Measurements from ENCODE around the gene NFIC.
"Not testable (repeated sequence)": the region's sequence is repeated elsewhere in the genome, so short reads cannot be mapped to it uniquely, and the experiment has no call there.

The NFIC gene

GRCh38 chr19:3401004-3401768, 34.8 kb downstream of the NFIC start:
- no peak for DNase-seq

DNA sequence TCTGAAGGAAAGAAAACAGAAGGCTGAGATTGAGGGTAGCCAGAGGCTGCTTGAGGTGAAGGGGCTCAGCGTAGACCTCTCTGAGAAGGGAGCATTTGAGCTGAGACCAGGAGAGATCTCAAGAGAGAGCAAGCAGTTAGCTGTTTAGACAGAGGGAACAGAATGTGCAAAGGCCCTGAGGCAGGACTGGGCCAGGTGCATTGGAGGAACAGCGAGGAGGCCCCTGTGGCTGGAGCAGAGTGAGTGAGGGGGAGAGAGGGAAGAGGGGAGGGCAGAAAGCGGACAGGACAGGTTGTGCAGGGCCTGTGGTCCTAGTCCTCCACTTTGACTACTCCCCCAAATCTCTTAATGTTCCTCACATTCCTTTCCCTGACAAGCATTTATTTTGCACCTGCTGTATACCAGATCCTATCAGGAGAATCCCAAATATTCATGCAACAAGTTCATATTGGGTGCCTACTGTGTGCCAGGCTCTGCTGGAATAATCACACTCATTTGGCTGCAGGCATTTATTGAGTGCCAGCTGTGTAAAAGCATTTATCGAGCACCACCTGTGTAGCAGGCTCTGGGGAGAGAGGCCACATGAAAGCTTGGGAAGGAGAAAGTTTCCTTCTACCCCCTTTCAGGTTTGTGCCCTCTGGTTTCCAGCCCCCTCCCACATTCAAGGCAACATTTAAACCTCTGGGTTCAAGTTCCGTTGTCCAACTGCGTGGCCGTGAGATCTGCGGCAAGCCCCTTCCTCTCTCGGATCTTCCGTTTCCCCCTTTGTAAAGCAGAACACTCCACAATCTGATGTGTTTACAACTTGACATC, 36.5 kb downstream of the NFIC start:
- no peak for DNase-seq

- DNase-seq = no peak
Observed at GRCh38 chr19:3403489-3404323, 37.3 kb downstream of the NFIC start.

DNA sequence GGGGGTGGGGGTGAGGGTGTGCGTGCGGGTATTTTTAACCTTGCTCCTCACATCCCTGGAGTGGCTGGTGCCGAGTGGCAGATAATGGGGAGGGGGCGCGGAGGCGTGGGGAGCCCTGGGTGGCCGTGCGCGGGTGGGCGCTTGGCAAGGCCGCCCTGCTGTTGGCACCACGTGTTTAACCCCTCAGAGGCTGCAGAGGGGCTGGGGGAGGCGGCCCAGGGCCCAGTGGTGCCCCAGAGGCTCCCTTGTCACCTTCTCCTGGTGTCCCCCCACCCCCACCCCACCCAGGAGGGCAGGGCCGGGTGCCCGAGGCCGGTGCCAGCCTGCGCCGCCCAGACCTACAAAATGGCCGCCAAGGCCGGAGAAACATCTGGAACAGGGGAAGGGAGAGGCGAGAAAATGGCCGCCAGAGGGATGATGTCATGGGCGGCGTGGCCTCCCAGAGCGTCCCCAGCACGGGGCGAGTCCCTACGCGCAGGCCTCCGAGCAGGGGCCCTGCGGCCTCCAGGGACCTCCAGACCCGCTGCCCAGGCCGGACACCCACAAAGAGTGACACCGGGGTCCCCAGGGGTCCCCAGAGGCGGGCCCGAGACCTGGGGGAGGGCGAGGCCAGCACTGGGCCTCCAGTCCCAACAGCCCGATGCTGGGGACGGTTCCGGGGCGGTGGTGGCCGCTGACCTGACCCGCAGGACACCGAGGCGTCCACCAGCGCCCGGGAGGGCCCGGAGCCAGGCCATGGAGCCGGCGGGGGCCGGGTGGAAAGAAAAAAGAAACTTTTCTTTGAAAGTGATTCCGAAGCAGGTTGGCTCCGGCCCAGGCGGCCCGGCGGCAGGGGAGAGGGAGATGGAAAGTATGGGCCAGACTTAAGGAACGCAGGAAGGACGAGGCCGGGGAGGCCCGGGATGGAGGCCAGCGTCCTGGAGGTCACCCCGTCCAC, 38.2 kb downstream of the NFIC start:
- no peak for DNase-seq

DNA sequence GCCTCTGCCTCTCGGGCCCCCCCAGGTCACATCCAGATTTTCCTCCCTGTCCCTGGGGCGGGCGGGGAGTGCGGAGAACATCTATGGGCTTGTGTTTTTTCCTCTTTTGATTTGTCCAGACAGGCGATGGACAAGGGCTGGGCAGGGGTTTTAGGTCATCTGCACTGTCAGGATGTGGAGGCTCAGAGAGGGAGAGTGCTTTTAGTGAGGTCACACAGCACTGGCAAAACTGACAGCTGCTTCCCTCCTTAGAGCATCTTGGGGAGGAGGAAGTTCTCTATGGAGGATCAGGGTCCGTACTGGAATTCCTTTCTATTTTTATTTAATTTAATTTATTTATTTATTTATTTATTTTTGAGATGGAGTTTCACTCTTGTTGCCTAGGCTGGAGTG, 38.9 kb downstream of the NFIC start:
- no peak for DNase-seq

- DNase-seq = no peak
Observed at GRCh38 chr19:3406571-3407111, 40.3 kb downstream of the NFIC start.

DNA sequence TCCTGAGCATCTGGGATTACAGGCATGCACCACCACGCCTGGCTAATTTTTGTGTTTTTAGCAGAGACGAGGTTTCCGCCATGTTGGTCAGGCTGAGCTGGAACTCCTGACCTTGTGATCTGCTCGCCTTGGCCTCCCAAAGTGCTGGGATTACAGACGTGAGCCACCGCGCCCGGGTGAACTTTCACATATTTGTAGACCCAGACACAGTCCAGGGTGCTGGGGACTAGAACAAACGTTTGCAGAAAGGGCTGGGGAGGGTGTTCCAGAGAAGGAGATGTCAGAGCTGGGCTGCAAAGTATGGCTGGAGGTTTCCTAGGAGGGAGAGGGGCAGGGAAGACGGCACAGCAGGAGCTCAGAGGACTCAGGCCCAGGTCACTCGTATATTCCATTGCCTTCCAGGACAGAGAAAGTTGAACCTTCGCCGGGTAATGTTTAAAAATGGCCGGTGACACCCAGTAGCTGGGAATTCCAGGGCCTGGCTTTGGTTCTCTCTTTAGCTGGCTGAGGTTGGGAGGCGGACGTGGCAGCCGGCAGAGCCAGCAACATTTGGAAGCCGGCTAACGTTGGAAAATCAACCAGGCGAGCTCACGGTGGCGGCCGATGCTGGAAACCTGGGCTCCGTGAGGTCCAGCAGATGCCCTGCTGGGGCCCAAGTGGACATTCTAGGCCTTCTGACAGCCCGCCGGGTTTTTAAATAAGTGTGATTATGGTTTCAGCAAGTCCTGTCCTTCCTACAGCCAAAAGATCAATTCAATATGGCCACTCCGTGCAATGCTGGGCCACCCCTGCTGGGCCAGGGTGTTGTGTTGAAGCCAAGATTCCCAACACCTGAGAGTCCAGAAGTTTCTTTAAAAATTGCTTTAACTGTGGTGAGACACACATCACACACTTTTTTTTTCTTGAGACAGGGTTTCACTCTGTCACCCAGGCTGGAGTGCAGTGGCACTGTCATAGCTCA, 41.5 kb downstream of the NFIC start:
- no peak for DNase-seq

GRCh38 chr19:3408996-3409345, 42.6 kb downstream of the NFIC start:
- no peak for DNase-seq

- DNase-seq = no peak
Observed at GRCh38 chr19:3409346-3410064, 43.1 kb downstream of the NFIC start.

- no peak for DNase-seq
Observed at GRCh38 chr19:3411636-3412035, 45.3 kb downstream of the NFIC start.

DNA sequence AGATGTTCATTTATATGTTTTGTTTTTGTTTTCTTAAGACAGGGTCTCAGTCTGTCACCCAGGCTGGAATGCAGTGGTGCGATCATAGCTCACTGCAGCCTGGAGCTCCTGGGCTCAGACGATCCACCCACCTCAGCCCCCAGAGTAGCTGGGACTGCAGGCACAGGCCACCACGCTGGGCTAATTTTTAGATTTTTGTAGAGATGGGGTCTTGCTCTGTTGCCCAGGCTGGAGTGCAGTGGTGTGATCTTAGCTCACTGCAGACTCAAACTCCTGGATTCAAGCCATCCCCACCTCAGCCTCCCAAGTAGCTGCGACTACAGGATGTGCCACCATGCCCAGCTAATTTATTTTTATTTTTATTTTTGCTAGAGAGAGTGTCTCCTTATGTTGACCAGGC, 45.7 kb downstream of the NFIC start:
- DNase-seq = no peak

GRCh38 chr19:3413796-3414327, 47.5 kb downstream of the NFIC start:
- DNase-seq = no peak

- DNase-seq = no peak
Observed at GRCh38 chr19:3415695-3416094, 49.3 kb downstream of the NFIC start.

- no peak for DNase-seq
Observed at GRCh38 chr19:3420244-3420755, 53.9 kb downstream of the NFIC start.

- no peak for DNase-seq
Observed at GRCh38 chr19:3420909-3421619, 54.7 kb downstream of the NFIC start.

GRCh38 chr19:3421656-3422055, 55.3 kb downstream of the NFIC start:
- DNase-seq = not testable (repeated sequence)

DNA sequence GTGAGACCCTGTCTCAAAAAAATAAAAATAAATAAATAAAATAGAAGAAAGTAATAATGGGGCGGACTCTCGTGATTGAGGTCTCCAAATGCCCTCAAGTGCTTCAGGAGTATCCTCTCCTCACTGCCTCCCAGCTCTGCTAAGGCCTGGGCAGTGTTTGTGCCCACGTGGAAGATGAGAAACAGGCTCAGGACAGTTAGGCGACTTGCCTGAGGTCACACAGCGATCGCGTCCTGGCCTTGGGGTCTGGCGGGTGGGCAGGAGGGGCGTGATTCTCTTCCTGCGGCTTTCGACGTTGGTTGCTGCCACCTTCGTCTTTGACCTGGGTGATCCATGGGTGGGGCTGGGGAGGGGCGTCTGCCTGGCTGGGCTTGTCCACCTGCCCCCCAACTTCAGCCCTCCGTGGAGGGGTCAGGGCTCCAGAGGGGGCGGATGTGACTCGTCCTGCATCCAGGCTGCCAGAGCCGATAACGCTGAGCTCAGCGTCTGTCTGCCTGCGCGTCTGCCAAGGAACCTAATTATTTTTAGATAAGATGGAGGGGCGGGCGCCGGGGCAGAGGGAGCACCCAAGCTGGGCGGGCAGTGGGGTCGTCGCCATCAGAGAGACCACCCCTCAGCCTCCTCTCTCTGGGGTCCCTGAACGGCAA, 56.9 kb downstream of the NFIC start:
- no peak for DNase-seq

DNA sequence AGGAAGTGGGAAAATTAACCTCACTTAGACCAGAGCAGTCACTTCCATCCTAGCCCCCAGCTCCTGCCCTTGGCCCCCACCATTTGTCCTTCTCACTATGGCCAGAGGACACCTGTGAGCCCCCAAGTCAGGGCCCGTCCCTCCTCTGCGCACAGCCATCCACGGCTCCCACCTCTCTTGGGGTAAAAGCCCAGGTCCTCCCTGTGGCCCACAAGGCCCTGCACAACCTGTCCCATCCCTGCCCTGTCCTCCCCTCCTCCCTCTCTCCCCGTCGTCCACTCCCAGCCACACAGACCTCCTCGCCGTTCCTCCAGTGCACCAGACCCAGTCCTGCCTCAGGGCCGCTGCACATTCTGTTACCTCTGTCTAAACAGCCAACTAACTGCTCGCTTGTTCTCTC, 60.0 kb downstream of the NFIC start:
- no peak for DNase-seq

- not testable (repeated sequence) for DNase-seq
Observed at GRCh38 chr19:3430366-3430680, 63.9 kb downstream of the NFIC start.
